SK-N-SH (cell line): ENCODE results near the gene DHX15.

ENCODE experiments used
- EP300 ChIP-seq, 2 experiments: IDR thresholded peaks; 2 replicates each; pipeline versions ENCODE4 v1.4.0 to v1.6.1; 2012; ENCODE audit warnings: borderline replicate concordance in 1 of 2, low read depth in 1 of 2, low read length in 1 of 2
- SIN3A ChIP-seq: IDR thresholded peaks from 2 replicates; pipeline ENCODE4 v1.6.1; 2012; ENCODE audit warnings: low read depth, mild to moderate bottlenecking, low read length, moderate library complexity, borderline replicate concordance
- TF ChIP-seq, protein P1 (sequence below): fragments of 150-350 bp; IDR thresholded peaks from 2 replicates; pipeline ENCODE4 v1.6.1; 2017; ENCODE audit warnings: antibody characterized with exemption, low read length, low read depth, borderline replicate concordance

DNA sequence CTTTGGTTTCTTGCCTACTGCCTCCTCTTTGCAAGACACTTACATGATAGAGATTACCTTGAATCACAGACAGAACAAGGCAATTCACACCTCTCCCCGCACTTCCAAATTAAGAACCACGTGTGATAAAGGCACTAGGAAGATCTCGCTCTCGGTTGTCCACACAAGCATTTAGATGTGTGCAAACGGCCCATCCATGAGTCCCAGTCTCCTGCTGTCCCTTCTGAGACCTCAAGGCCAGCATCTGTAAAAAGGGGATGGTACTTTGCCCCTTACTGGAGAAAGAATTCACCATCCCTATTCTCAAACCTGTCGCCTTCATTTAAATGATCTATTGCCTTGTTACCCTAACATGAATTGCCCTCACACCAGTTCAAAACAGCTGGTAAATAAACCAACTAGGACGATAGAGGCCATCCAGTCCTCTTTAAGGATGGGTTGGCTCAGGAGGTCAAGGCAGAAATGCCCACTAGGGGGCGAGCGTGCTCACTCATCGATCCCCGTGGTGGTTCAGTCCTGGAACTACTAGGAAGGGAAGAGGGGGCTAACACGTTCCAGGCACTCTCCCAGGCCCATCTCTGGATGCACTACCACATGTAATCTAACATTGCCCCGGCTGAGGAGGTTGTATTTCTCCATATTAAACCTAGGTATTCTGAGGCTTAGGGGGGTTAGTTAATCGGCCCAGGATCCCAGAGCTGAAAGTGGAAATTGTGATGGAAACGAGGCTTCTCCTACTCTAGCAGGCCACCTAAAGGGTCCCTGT, 95.8 kb downstream of the DHX15 start:
- TF ChIP-seq EP300 (IDR thresholded peaks at IDR 0.05; ENCODE audit: borderline replicate concordance in 1 of 2, low read depth in 1 of 2, low read length in 1 of 2) (no peak), SIN3A (no peak)
- TF ChIP-seq, protein P1, sequence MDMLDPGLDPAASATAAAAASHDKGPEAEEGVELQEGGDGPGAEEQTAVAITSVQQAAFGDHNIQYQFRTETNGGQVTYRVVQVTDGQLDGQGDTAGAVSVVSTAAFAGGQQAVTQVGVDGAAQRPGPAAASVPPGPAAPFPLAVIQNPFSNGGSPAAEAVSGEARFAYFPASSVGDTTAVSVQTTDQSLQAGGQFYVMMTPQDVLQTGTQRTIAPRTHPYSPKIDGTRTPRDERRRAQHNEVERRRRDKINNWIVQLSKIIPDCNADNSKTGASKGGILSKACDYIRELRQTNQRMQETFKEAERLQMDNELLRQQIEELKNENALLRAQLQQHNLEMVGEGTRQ: no peak
